Measurements from ENCODE around the gene MCOLN1. TPM values are rescaled to one million over a fixed set of nuclear protein-coding genes. Genes with fewer than 3 reads are reported as not detected.
A peak's percentile ranks its signal among the peaks of the same experiment; 100 is the strongest.
"Not testable (repeated sequence)": the region's sequence is repeated elsewhere in the genome, so short reads cannot be mapped to it uniquely, and the experiment has no call there.

Gene MCOLN1
- total RNA-seq, 2 donors from 2014 or later: 10.6 to 11.9 TPM

DNA sequence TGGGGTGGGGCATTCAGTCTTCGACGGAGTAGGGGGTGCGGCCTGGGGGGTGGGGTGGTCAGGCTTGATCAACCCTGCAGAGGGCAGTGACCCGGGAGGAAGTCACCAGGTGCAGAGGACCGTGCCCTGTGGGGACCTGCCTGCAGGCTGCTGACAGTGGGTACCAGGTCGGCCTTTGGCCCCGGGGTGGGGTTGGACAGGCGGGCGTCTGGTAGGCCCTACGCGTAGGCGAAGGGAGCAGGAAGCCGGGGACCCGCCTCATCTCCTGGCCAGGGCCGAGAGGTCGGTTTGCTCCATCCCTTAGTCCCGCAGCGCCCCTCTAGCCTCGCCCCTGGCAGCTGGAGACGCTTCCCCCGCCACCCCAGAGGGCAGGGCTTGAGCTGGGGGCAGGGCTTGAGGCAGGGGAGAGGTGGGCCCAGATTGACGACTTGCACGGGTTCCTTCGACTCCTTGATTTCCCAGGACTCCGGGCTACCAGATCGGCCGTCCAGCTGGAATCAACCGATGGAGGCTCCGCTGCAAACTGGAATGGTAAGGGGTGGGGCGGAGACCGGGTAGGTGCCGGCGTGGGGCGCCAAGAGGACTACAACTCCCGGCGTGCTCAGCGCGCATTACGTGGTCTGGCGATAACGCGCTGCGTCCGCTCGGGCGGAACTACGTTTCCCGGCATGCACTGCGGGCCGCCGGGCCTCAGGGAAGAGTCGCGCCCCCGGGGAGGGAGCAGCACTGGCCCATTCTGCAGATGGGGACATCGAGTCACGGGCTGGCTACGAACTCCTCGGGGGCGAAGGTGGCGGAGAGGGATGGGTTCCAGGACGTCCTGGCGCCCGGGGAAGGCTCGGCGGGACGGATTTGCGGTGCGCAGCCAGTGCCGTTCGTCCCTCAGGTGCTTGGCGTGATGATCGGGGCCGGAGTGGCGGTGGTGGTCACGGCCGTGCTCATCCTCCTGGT lies 12.9 kb downstream of the MCOLN1 start, which contains the start of gene PNPLA6:
PNPLA6 (plus strand) TSS at position 671 of the 951 bp plus-strand sequence; CDS start at position 743, 72 bp downstream.
- WGBS, 2 donors: 0 to 1% methylated on average over 10 to 76 of the region's 76 CpGs
- no peaks in the 10 kb centered on the region for H3K27me3 ChIP-seq
- no peaks in the 10 kb centered on the region for H3K9me3 ChIP-seq
- intact Hi-C loops (cut with DNase I): no loop called here
- H3K36me3 ChIP-seq (replicated peaks in 1 of 2; ENCODE audit: insufficient read depth in 1 of 2, low read depth in 2 of 2): peaks cover 0 to 7% of the 10 kb centered on the region in 2 donors
- DNase-seq (peak; percentile 97 to 98 (median 97)), ATAC-seq (peak; percentile 88)
- H3K4me3 ChIP-seq: peak within 1 kb of the TSS; percentile 55 to 78
- TF ChIP-seq, protein P1, sequence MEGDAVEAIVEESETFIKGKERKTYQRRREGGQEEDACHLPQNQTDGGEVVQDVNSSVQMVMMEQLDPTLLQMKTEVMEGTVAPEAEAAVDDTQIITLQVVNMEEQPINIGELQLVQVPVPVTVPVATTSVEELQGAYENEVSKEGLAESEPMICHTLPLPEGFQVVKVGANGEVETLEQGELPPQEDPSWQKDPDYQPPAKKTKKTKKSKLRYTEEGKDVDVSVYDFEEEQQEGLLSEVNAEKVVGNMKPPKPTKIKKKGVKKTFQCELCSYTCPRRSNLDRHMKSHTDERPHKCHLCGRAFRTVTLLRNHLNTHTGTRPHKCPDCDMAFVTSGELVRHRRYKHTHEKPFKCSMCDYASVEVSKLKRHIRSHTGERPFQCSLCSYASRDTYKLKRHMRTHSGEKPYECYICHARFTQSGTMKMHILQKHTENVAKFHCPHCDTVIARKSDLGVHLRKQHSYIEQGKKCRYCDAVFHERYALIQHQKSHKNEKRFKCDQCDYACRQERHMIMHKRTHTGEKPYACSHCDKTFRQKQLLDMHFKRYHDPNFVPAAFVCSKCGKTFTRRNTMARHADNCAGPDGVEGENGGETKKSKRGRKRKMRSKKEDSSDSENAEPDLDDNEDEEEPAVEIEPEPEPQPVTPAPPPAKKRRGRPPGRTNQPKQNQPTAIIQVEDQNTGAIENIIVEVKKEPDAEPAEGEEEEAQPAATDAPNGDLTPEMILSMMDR (IDR thresholded peaks at IDR 0.05): peak in 1 of 7 experiments; percentile 0
- TF ChIP-seq POLR2A (IDR thresholded peaks at IDR 0.05): peak; percentile 80 to 89 (median 89)
- peaks cover 19% of the 10 kb centered on the region for H3K4me1 ChIP-seq
- H3K27ac ChIP-seq: peak within 1 kb of the TSS; percentile 84 to 93 (median 88)

DNA sequence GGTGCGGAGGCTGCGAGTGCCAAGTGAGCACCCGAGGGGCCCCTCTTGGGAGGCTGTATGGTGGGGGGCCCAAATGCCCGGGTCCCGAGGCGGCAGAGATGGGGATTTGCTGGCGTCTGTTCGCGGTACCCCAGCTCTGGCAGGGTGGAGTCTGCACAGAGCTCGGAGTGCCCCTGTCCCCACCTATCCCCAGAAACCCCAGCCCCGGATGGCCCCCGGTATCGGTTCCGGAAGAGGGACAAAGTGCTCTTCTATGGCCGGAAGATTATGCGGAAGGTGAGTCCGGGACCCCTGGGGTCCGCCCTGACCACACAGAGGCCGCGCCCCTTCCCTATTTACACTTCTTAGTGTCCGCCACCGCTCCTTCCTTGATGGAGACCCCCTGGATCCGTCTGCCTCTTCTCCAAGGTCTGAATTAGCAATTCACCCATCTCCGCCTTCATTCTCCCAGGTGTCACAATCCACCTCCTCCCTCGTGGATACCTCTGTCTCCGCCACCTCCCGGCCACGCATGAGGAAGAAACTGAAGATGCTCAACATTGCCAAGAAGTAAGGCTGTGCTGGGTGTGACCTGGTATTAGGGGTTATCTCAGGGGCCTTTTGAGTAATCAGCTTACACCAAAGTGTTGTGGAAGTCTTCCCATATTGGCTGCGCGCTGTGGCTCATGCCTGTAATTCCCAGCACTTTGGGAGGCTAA lies 13.7 kb downstream of the MCOLN1 start:
- H3K4me3 ChIP-seq: peak overlapping the region; percentile 55 to 78
- no peaks in the 10 kb centered on the region for H3K27me3 ChIP-seq
- ATAC-seq: no peak
- peaks cover 19% of the 10 kb centered on the region for H3K4me1 ChIP-seq
- intact Hi-C loops (cut with DNase I): no loop called here
- peaks cover 0 to 10% of the 10 kb centered on the region in 2 donors for H3K36me3 ChIP-seq (replicated peaks in 1 of 2; ENCODE audit: insufficient read depth in 1 of 2, low read depth in 2 of 2)
- 18 to 48% methylated on average over 13 to 30 of the region's 30 CpGs for WGBS, 2 donors
- TF ChIP-seq, protein P1 (IDR thresholded peaks at IDR 0.05): no peak
- no peak for TF ChIP-seq POLR2A (IDR thresholded peaks at IDR 0.05)
- peak overlapping the region; percentile 84 to 93 (median 88) for H3K27ac ChIP-seq
- no peak for DNase-seq
- no peaks in the 10 kb centered on the region for H3K9me3 ChIP-seq

DNA sequence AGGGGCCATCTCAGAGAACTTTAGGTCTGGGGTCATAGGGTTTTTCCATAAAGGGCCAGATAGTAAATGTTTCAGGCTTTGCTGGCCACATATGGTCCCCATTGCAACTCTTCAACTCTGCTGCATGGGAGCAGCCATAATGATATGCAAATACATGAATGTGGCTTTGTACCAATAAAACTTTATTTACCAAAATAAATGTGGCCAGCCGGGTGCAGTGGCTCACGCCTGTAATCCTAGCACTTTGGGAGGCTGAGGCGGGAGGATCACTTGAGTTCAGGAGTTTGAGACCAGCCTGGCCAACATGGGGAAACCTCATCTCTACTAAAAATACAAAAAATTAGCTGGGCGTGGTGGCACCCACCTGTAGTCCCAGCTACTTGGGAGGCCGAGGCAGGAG lies 16.6 kb downstream of the MCOLN1 start:
- H3K27ac ChIP-seq; H3K4me3 ChIP-seq; H3K9me3 ChIP-seq; ATAC-seq; DNase-seq; H3K27me3 ChIP-seq; intact Hi-C loops (cut with DNase I): not testable (repeated sequence)
- peaks cover 7 to 12% of the 10 kb centered on the region in 2 donors for H3K36me3 ChIP-seq (replicated peaks in 1 of 2; ENCODE audit: insufficient read depth in 1 of 2, low read depth in 2 of 2)
- WGBS, 2 donors: 96 to 98% methylated on average over 5 of the region's 5 CpGs
- H3K4me1 ChIP-seq: peaks cover 11% of the 10 kb centered on the region

DNA sequence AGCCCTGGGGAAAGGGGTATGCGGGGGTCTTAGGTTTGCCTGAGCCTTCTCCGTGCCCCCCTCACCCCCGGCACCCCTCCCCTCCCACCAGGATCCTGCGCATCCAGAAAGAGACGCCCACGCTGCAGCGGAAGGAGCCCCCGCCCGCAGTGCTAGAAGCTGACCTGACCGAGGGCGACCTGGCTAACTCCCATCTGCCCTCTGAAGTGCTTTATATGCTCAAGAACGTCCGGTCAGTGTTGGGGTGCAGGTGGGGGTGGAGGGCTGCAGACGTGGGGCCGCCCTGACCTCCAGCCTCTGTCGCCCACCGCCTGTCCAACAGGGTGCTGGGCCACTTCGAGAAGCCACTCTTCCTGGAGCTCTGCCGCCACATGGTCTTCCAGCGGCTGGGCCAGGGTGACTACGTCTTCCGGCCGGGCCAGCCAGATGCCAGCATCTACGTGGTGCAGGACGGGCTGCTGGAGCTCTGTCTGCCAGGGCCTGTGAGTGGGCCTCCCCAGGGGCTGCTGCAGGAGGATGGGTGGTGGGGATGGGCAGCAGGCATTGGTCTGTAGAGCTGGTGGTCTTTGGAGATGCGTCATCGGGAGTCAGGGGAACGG lies 17.5 kb downstream of the MCOLN1 start:
- no peak overlapping the region for H3K27ac ChIP-seq
- H3K4me1 ChIP-seq: peaks cover 8% of the 10 kb centered on the region
- intact Hi-C loops (cut with DNase I): no loop called here
- DNase-seq: no peak
- H3K4me3 ChIP-seq: no peak overlapping the region
- H3K9me3 ChIP-seq: no peaks in the 10 kb centered on the region
- 91 to 93% methylated on average over 10 to 27 of the region's 28 CpGs for WGBS, 2 donors
- H3K36me3 ChIP-seq (replicated peaks in 1 of 2; ENCODE audit: insufficient read depth in 1 of 2, low read depth in 2 of 2): peaks cover 7 to 12% of the 10 kb centered on the region in 2 donors
- no peaks in the 10 kb centered on the region for H3K27me3 ChIP-seq
- TF ChIP-seq, protein P1 (IDR thresholded peaks at IDR 0.05): no peak
- TF ChIP-seq POLR2A (IDR thresholded peaks at IDR 0.05): no peak
- ATAC-seq: no peak
